ENCODE measurements around the gene ARID1B.
A peak's percentile ranks its signal among the peaks of the same experiment; 100 is the strongest.

Gene ARID1B

GRCh38 chr6:157162766-157163433 lies 385.7 kb downstream of the ARID1B start:
- DNase-seq (ENCODE audit: low read depth) = no peak

GRCh38 chr6:157163434-157164159 lies 386.4 kb downstream of the ARID1B start:
- no peak for DNase-seq (ENCODE audit: low read depth)

GRCh38 chr6:157164972-157165371 lies 387.8 kb downstream of the ARID1B start:
- DNase-seq (ENCODE audit: low read depth) = no peak

GRCh38 chr6:157166784-157167183 lies 389.6 kb downstream of the ARID1B start:
- DNase-seq (ENCODE audit: low read depth) = no peak

GRCh38 chr6:157167837-157168236 lies 390.7 kb downstream of the ARID1B start:
- DNase-seq (ENCODE audit: low read depth) = no peak

GRCh38 chr6:157168471-157168870 lies 391.3 kb downstream of the ARID1B start:
- DNase-seq (ENCODE audit: low read depth) = no peak

GRCh38 chr6:157169226-157169625 lies 392.0 kb downstream of the ARID1B start:
- DNase-seq (ENCODE audit: low read depth) = no peak

GRCh38 chr6:157169656-157170055 lies 392.5 kb downstream of the ARID1B start:
- no peak for DNase-seq (ENCODE audit: low read depth)

GRCh38 chr6:157170535-157170934 lies 393.4 kb downstream of the ARID1B start:
- no peak for DNase-seq (ENCODE audit: low read depth)

GRCh38 chr6:157171801-157172200 lies 394.6 kb downstream of the ARID1B start:
- no peak for DNase-seq (ENCODE audit: low read depth)

- DNase-seq (ENCODE audit: low read depth) = no peak
Measured at GRCh38 chr6:157172231-157172701, 395.1 kb downstream of the ARID1B start.

- no peak for DNase-seq (ENCODE audit: low read depth)
Measured at GRCh38 chr6:157172830-157173536, 395.8 kb downstream of the ARID1B start.

- DNase-seq (ENCODE audit: low read depth) = peak; percentile 8
Measured at GRCh38 chr6:157173776-157174175, 396.6 kb downstream of the ARID1B start.

GRCh38 chr6:157174731-157175130 lies 397.6 kb downstream of the ARID1B start:
- no peak for DNase-seq (ENCODE audit: low read depth)

GRCh38 chr6:157177731-157178336 lies 400.7 kb downstream of the ARID1B start:
- DNase-seq (ENCODE audit: low read depth) = no peak

- DNase-seq (ENCODE audit: low read depth) = no peak
Measured at GRCh38 chr6:157181649-157182048, 404.5 kb downstream of the ARID1B start.

GRCh38 chr6:157182503-157183264 lies 405.5 kb downstream of the ARID1B start:
- DNase-seq (ENCODE audit: low read depth) = no peak

- peak; percentile 54 for DNase-seq (ENCODE audit: low read depth)
Measured at GRCh38 chr6:157184202-157185015, 407.2 kb downstream of the ARID1B start.

GRCh38 chr6:157185171-157185570 lies 408.0 kb downstream of the ARID1B start:
- DNase-seq (ENCODE audit: low read depth) = no peak

- no peak for DNase-seq (ENCODE audit: low read depth)
Measured at GRCh38 chr6:157185986-157186385, 408.8 kb downstream of the ARID1B start.

GRCh38 chr6:157186785-157187181 lies 409.6 kb downstream of the ARID1B start:
- no peak for DNase-seq (ENCODE audit: low read depth)

All from fibroblast of gingiva (primary cell).